PC-9 (cell line): ENCODE measurements around the gene ZBTB7C. TPM values are rescaled to one million over a fixed set of nuclear protein-coding genes. Genes with fewer than 3 reads are reported as not detected.

Source experiments
- BruUV-seq: library from RNA; stranded (reverse); fragments of 400-500 nt; replicated peaks from 2 replicates; lab custom pipeline; 2021; lab: Mats Ljungman, UMichigan
- CTCF ChIA-PET: fragments of 300-600 bp; sonication (Branson Sonifier 250); formaldehyde crosslinking; loops from one replicate; lab custom pipeline; 2022; ENCODE audit warnings: antibody characterized with exemption; lab: Charles Lee
- POLR2A ChIA-PET: fragments of 300-600 bp; sonication (Branson Sonifier 250); formaldehyde crosslinking; loops from one replicate; lab custom pipeline; 2022; ENCODE audit warnings: antibody characterized with exemption; ENCODE audit not compliant: unreplicated experiment; lab: Charles Lee
- DNase-seq, 2 experiments: peaks; one replicate each; pipeline versions ENCODE4 v3.0.0 to v3.0.0-alpha.2; 2015 to 2022; ENCODE audit warnings: mixed read lengths in 1 of 2
- H2AFZ ChIP-seq: fragments of 200-600 bp; sonication (generic); 2 replicates; pipeline ENCODE4 v1.8.1; 2017; ENCODE audit warnings: antibody characterized with exemption
- H3F3A ChIP-seq: fragments of 200-600 bp; sonication (generic); 2 replicates; pipeline ENCODE4 v1.8.1; 2017; ENCODE audit warnings: antibody characterized with exemption, mild to moderate bottlenecking, low read depth; ENCODE audit not compliant: insufficient read depth
- H3K27ac ChIP-seq: fragments of 200-600 bp; sonication (generic); 2 replicates; pipeline ENCODE4 v1.6.1; 2016; ENCODE audit warnings: mixed run types
- H3K27me3 ChIP-seq: fragments of 200-600 bp; sonication (generic); 2 replicates; pipeline ENCODE4 v1.6.1; 2016; ENCODE audit warnings: low read depth, mixed run types; ENCODE audit not compliant: insufficient read depth
- H3K36me3 ChIP-seq: fragments of 200-600 bp; sonication (generic); 2 replicates; pipeline ENCODE4 v1.6.1; 2016; ENCODE audit warnings: low read depth, mixed run types
- H3K4me1 ChIP-seq: fragments of 200-600 bp; sonication (generic); replicated peaks from 2 replicates; pipeline ENCODE4 v1.6.1; 2016; ENCODE audit warnings: mixed run types; ENCODE audit not compliant: insufficient read depth
- H3K4me2 ChIP-seq: fragments of 200-600 bp; sonication (generic); 2 replicates; pipeline ENCODE4 v1.6.1; 2017; ENCODE audit warnings: mixed run types
- H3K4me3 ChIP-seq: fragments of 200-600 bp; sonication (generic); 2 replicates; pipeline ENCODE4 v1.6.1; 2016; ENCODE audit warnings: mixed run types
- H3K79me2 ChIP-seq: fragments of 200-600 bp; sonication (generic); 2 replicates; pipeline ENCODE4 v1.6.1; 2017; ENCODE audit warnings: low read depth, mixed run types
- H3K9me2 ChIP-seq: fragments of 200-600 bp; sonication (generic); 2 replicates; pipeline ENCODE4 v1.8.1; 2017; ENCODE audit warnings: mild to moderate bottlenecking; ENCODE audit not compliant: insufficient read depth
- H3K9me3 ChIP-seq: fragments of 200-600 bp; sonication (generic); 2 replicates; pipeline ENCODE4 v1.8.1; 2016; ENCODE audit warnings: low read depth; ENCODE audit not compliant: insufficient read depth
- H4K20me1 ChIP-seq: fragments of 200-600 bp; sonication (generic); 2 replicates; pipeline ENCODE4 v1.8.1; 2017; ENCODE audit not compliant: insufficient read depth
- CTCF ChIP-seq: fragments of 200-600 bp; sonication (generic); conservative IDR thresholded peaks from 2 replicates; pipeline ENCODE4 v1.6.1; 2017; ENCODE audit warnings: mixed run types, antibody characterized with exemption, mild to moderate bottlenecking, moderate library complexity
- EZH2 ChIP-seq: fragments of 200-600 bp; sonication (generic); IDR thresholded peaks from 2 replicates; pipeline ENCODE4 v1.8.0; 2017; ENCODE audit warnings: antibody characterized with exemption, low read depth
- intact Hi-C: fragments of 100-400 bp; cut with micrococcal nuclease; formaldehyde crosslinking; loops from one replicate; pipeline ENCODE4 v1.10.0; 2022; ENCODE audit not compliant: unreplicated experiment
- total RNA-seq: library from RNA; stranded (reverse); gene quantifications from 2 replicates; pipeline ENCODE4 v1.2.3, GENCODE V29; 2021

The ZBTB7C gene
- total RNA-seq, 1 experiment from 2014 or later = not detected

GRCh38 chr18:48385596-48385995 is 23.6 kb downstream of the ZBTB7C start:
- BruUV-seq = no TSS peak
- Histone ChIP-seq H3F3A (peaks cover 24% of the 10 kb centered on the region), H2AFZ (no peak overlapping the region), H3K36me3 (no peaks in the 10 kb centered on the region), H3K27me3 (no peaks in the 10 kb centered on the region), H3K4me2 (no peak overlapping the region), H4K20me1 (no peaks in the 10 kb centered on the region), H3K9me2 (no peaks in the 10 kb centered on the region), H3K9me3 (no peaks in the 10 kb centered on the region), H3K4me3 (no peak overlapping the region), H3K27ac (no peak overlapping the region), H3K4me1 (peaks cover 32% of the 10 kb centered on the region), H3K79me2 (no peaks in the 10 kb centered on the region)
- DNase-seq = no peak
- ChIA-PET CTCF (no interaction called here), POLR2A (no interaction called here)
- no peak for TF ChIP-seq CTCF
- no peak for TF ChIP-seq EZH2
- intact Hi-C loops = no loop called here

GRCh38 chr18:48376934-48377333 is 32.2 kb downstream of the ZBTB7C start:
- CTCF ChIA-PET = no interaction called here
- no TSS peak for BruUV-seq

GRCh38 chr18:48376406-48376805 is 32.8 kb downstream of the ZBTB7C start:
- no peak overlapping the region for H3K4me2 ChIP-seq
- no peak for DNase-seq
- no peaks in the 10 kb centered on the region for H3F3A ChIP-seq
- no peaks in the 10 kb centered on the region for H3K79me2 ChIP-seq
- no peak overlapping the region for H3K27ac ChIP-seq
- H3K4me3 ChIP-seq = no peak overlapping the region
- POLR2A ChIA-PET = no interaction called here
- TF ChIP-seq EZH2 (no peak), CTCF (no peak)
- no peaks in the 10 kb centered on the region for H3K9me2 ChIP-seq
- no peaks in the 10 kb centered on the region for H3K9me3 ChIP-seq
- no peaks in the 10 kb centered on the region for H3K36me3 ChIP-seq
- peaks cover 11% of the 10 kb centered on the region for H3K4me1 ChIP-seq
- intact Hi-C loops = no loop called here
- H2AFZ ChIP-seq = no peak overlapping the region
- CTCF ChIA-PET = no interaction called here
- BruUV-seq = no TSS peak
- H3K27me3 ChIP-seq = no peaks in the 10 kb centered on the region
- no peaks in the 10 kb centered on the region for H4K20me1 ChIP-seq

More at GRCh38 chr18:48376934-48377333, 32.2 kb downstream of the ZBTB7C start:
- H3K4me2 ChIP-seq = no peak overlapping the region
- TF ChIP-seq EZH2 (no peak), CTCF (no peak)
- H3K4me1 ChIP-seq = peaks cover 11% of the 10 kb centered on the region
- no peaks in the 10 kb centered on the region for H3K27me3 ChIP-seq
- DNase-seq = no peak
- H3K4me3 ChIP-seq = no peak overlapping the region
- no peak overlapping the region for H2AFZ ChIP-seq
- no peaks in the 10 kb centered on the region for H3K36me3 ChIP-seq
- H4K20me1 ChIP-seq = no peaks in the 10 kb centered on the region
- intact Hi-C loops = no loop called here
- H3K79me2 ChIP-seq = no peaks in the 10 kb centered on the region
- H3K9me3 ChIP-seq = no peaks in the 10 kb centered on the region
- no peaks in the 10 kb centered on the region for H3F3A ChIP-seq
- H3K27ac ChIP-seq = no peak overlapping the region
- POLR2A ChIA-PET = no interaction called here
- H3K9me2 ChIP-seq = no peaks in the 10 kb centered on the region
